Gastrocnemius medialis (tissue), 4 donors: ENCODE results near the gene HTR1E. TPM values are rescaled to one million over a fixed set of nuclear protein-coding genes. Genes with fewer than 3 reads are reported as not detected.
A peak's percentile ranks its signal among the peaks of the same experiment; 100 is the strongest.

Source experiments
- ATAC-seq, 2 donors: fragments of 150-250 bp; one replicate each; pipeline ENCODE4 v1.9.1; 2016
- DNase-seq, 2 donors: peaks; one replicate each; pipeline ENCODE4 v3.0.0-alpha.2; 2019
- H3K27ac ChIP-seq, 4 donors: fragments of 200-600 bp; sonication (generic); 1 replicate in 1 of 4; 2 replicates in 3 of 4; pipeline ENCODE4 v1.5.1; 2016 to 2018; ENCODE audit warnings: mild to moderate bottlenecking in 2 of 4, moderate library complexity in 1 of 4
- H3K27me3 ChIP-seq, 3 donors: fragments of 200-600 bp; sonication (generic) in 2 of 3; 1 replicate in 1 of 3; 2 replicates in 2 of 3; pipeline versions ENCODE4 v1.5.1 to v1.6.0; 2016 to 2019; ENCODE audit warnings: mild to moderate bottlenecking in 1 of 3, moderate library complexity in 1 of 3
- H3K36me3 ChIP-seq, 2 donors: fragments of 200-600 bp; sonication (generic) in 1 of 2; one replicate each; pipeline ENCODE4 v1.5.1; 2017 to 2018
- H3K4me1 ChIP-seq, 2 donors: fragments of 200-600 bp; sonication (generic) in 1 of 2; one replicate each; pipeline ENCODE4 v1.5.1; 2016 to 2017; ENCODE audit warnings: mild to moderate bottlenecking in 2 of 2
- H3K4me3 ChIP-seq, 4 donors: fragments of 200-600 bp; sonication (generic) in 3 of 4; 1 replicate in 1 of 4; 2 replicates in 3 of 4; pipeline ENCODE4 v1.5.1; 2016 to 2019; ENCODE audit warnings: mild to moderate bottlenecking in 2 of 4
- H3K9me3 ChIP-seq, 3 donors: fragments of 200-600 bp; sonication (generic) in 2 of 3; 1 replicate in 1 of 3; 2 replicates in 2 of 3; pipeline ENCODE4 v1.5.1; 2016 to 2019
- POLR2A ChIP-seq, 2 donors: fragments of 450-650 bp; IDR thresholded peaks; one replicate each; pipeline ENCODE4 v1.6.1; 2017; ENCODE audit warnings: antibody characterized with exemption in 2 of 2, mild to moderate bottlenecking in 2 of 2, moderate library complexity in 2 of 2
- in situ Hi-C, 4 donors: fragments of 200-750 bp; cut with MboI; loops; one replicate each; pipeline versions ENCODE4 v1.15.0 to v1.8.0; 2017; ENCODE audit warnings: low sequenced_read_pairs in 4 of 4
- intact Hi-C: fragments of 100-400 bp; cut with DNase I; formaldehyde crosslinking; loops from one replicate; pipeline ENCODE4 v1.15.1; 2023; ENCODE audit warnings: low total_unique reads
- total RNA-seq, 4 donors: library from RNA; depleted of rRNA; stranded (reverse); fragments of >200 nt; gene quantifications; one replicate each; pipeline versions ENCODE4 v1.1.0 to v1.2.3, GENCODE V29; 2016
- TF ChIP-seq, protein P1 (sequence below), 5 experiments: fragments of 450-650 bp in 3 of 5; fragments of 200-600 bp in 2 of 5; sonication (generic) in 2 of 5; IDR thresholded peaks in 4 of 5; conservative IDR thresholded peaks in 1 of 5; 1 replicate in 4 of 5; 2 replicates in 1 of 5; pipeline ENCODE4 v1.5.1; 2016 to 2019; ENCODE audit warnings: antibody characterized with exemption in 5 of 5, mild to moderate bottlenecking in 3 of 5, moderate library complexity in 3 of 5

The HTR1E gene
- total RNA-seq, 4 donors from 2014 or later: not detected

DNA sequence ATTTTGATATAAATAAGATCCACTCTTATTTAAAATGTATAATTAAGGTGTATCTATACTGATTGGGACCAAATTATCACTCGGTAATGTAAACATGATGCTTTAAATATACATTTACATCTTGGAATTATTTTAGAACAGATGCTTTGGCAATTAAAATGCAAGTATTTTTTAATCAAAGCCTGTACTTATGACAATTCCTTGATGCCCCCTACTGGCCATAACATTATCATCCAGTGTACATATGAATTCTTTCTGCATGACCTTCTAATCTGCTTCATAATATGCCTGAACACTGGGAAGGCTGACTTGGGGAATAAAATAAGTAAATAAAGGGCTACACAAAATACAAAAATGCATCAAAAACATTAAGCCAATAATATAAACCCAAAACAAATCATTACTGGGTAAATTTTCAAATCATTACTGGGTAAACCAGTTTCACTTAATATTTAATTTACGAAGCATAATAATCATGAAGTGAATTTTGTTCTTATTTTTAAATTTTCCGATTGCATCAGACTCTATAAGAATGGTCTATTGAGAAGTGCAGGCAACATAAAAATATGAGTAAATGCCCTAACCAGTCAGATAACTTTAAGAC lies 92.5 kb downstream of the HTR1E start:
- Histone ChIP-seq H3K27ac (no peak overlapping the region), H3K4me3 (no peak overlapping the region), H3K4me1 (no peaks in the 10 kb centered on the region), H3K36me3 (no peaks in the 10 kb centered on the region), H3K27me3 (no peaks in the 10 kb centered on the region), H3K9me3 (no peaks in the 10 kb centered on the region)
- ATAC-seq: no peak
- TF ChIP-seq, protein P1, sequence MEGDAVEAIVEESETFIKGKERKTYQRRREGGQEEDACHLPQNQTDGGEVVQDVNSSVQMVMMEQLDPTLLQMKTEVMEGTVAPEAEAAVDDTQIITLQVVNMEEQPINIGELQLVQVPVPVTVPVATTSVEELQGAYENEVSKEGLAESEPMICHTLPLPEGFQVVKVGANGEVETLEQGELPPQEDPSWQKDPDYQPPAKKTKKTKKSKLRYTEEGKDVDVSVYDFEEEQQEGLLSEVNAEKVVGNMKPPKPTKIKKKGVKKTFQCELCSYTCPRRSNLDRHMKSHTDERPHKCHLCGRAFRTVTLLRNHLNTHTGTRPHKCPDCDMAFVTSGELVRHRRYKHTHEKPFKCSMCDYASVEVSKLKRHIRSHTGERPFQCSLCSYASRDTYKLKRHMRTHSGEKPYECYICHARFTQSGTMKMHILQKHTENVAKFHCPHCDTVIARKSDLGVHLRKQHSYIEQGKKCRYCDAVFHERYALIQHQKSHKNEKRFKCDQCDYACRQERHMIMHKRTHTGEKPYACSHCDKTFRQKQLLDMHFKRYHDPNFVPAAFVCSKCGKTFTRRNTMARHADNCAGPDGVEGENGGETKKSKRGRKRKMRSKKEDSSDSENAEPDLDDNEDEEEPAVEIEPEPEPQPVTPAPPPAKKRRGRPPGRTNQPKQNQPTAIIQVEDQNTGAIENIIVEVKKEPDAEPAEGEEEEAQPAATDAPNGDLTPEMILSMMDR (IDR thresholded peaks at IDR 0.05 in 4 of 5, conservative IDR thresholded peaks at IDR 0.05 in 1 of 5): peak in 1 of 5 experiments; percentile 36
- no peak for TF ChIP-seq POLR2A (IDR thresholded peaks at IDR 0.05)
- intact Hi-C loops: no loop called here
- DNase-seq: no peak
- in situ Hi-C loops: no loop called here

DNA sequence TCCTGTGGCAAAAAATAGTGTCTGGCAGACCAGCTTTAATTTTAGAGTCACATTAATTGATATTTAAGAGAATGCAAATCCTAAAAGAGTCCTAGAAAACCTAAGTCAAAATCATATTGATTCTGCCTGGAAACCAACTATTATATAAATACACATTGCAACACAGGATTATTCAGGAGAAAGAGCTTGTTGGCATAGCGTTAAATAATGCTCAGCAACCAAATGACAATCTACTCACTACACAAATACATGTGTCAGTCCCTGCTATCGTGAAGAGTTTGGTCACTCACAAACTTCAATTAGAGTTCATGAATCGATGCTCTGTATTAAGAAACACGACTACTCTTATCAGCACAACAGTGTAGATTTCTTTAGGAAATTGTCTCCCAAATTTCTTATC lies 103.4 kb downstream of the HTR1E start:
- ATAC-seq: no peak
- Histone ChIP-seq H3K27ac (no peak overlapping the region), H3K36me3 (no peaks in the 10 kb centered on the region), H3K4me3 (no peak overlapping the region), H3K27me3 (no peaks in the 10 kb centered on the region), H3K9me3 (peaks cover 0 to 4% (median 0%) of the 10 kb centered on the region in 3 donors), H3K4me1 (no peaks in the 10 kb centered on the region)
- TF ChIP-seq, protein P1 (IDR thresholded peaks at IDR 0.05 in 4 of 5, conservative IDR thresholded peaks at IDR 0.05 in 1 of 5): no peak
- TF ChIP-seq POLR2A (IDR thresholded peaks at IDR 0.05): no peak
- in situ Hi-C loops: no loop called here
- intact Hi-C loops: no loop called here
- no peak for DNase-seq

DNA sequence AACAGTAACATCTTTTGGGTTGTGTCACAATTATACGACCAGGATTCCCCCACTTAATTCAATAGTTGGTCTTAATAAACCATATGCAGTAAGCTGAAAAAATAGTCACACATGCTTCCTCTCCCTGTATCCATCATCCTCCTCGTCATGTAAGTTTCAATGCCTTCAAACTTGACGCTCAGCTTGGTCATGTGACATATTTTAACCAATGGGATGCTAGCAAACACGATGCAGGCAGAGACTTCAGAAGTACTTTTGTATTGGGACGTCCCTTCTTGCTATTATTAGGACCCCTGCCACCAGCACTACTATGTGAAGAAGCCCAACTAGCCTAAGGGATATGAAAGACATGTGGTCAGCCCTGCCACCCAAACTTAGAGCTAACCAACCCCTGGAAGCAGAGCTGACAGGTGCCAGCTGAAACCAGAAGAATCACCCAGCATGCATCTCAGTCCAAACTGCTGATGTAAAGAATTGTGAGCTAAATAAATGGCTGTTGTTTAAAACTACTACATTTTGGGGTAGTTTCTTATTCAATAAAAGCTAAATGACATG lies 108.3 kb downstream of the HTR1E start:
- Histone ChIP-seq H3K27ac (no peak overlapping the region), H3K36me3 (no peaks in the 10 kb centered on the region), H3K4me3 (no peak overlapping the region), H3K27me3 (no peaks in the 10 kb centered on the region), H3K9me3 (peaks cover 0 to 4% (median 0%) of the 10 kb centered on the region in 3 donors), H3K4me1 (no peaks in the 10 kb centered on the region)
- ATAC-seq (no peak), DNase-seq (no peak)
- intact Hi-C loops (no loop called here), in situ Hi-C loops (no loop called here)
- TF ChIP-seq POLR2A (IDR thresholded peaks at IDR 0.05): no peak
- TF ChIP-seq, protein P1 (IDR thresholded peaks at IDR 0.05 in 4 of 5, conservative IDR thresholded peaks at IDR 0.05 in 1 of 5): no peak

DNA sequence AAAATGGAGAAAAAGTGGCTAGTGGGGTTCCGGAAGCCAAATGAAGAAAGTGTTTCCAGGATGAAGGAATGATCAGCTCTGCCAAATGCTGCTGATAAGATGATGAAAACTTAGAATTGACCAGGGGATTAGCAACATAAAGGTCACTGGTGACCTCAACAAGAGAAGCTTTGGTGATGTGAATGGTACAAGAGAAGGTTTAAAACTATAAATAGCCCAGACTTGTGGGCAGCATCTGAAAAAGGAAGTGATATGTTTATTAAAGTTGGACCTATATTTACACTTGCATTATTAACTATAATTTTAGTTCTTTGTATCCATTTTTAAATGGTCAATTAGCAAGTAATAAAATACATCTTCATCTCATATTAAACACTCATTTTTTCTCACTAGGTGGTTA lies 112.5 kb downstream of the HTR1E start:
- H3K4me1 ChIP-seq: no peaks in the 10 kb centered on the region
- no peaks in the 10 kb centered on the region for H3K9me3 ChIP-seq
- DNase-seq (no peak), ATAC-seq (no peak)
- H3K4me3 ChIP-seq: no peak overlapping the region
- no peaks in the 10 kb centered on the region for H3K36me3 ChIP-seq
- in situ Hi-C loops: no loop called here
- no peak overlapping the region for H3K27ac ChIP-seq
- no peak for TF ChIP-seq POLR2A (IDR thresholded peaks at IDR 0.05)
- TF ChIP-seq, protein P1 (IDR thresholded peaks at IDR 0.05 in 4 of 5, conservative IDR thresholded peaks at IDR 0.05 in 1 of 5): no peak
- intact Hi-C loops: no loop called here
- no peaks in the 10 kb centered on the region for H3K27me3 ChIP-seq
